ENCODE measurements around the gene SMARCD3. TPM values are rescaled to one million over a fixed set of nuclear protein-coding genes. Genes with fewer than 3 reads are reported as not detected.

The SMARCD3 gene
- total RNA-seq, 1 donor from 2014 or later = 59.0 TPM

GRCh38 chr7:151210087-151210854, 38.2 kb downstream of the SMARCD3 start, which contains the start of gene H2BK1:
Gene H2BK1 (minus strand): TSS chr7:151210488. CDS start chr7:151210318, 170 bp downstream.
- DNase-seq (ENCODE audit: low spot score) = no peak

- DNase-seq (ENCODE audit: low spot score) = no peak
Measured at GRCh38 chr7:151209588-151209987, 38.9 kb downstream of the SMARCD3 start.

- DNase-seq (ENCODE audit: low spot score) = no peak
Measured at GRCh38 chr7:151208253-151208862, 40.1 kb downstream of the SMARCD3 start.

- DNase-seq (ENCODE audit: low spot score) = no peak
Measured at GRCh38 chr7:151207804-151208203, 40.7 kb downstream of the SMARCD3 start.

GRCh38 chr7:151207315-151207714, 41.2 kb downstream of the SMARCD3 start:
- no peak for DNase-seq (ENCODE audit: low spot score)

GRCh38 chr7:151206914-151207313, 41.6 kb downstream of the SMARCD3 start:
- peak; percentile 14 for DNase-seq (ENCODE audit: low spot score)

- no peak for DNase-seq (ENCODE audit: low spot score)
Measured at GRCh38 chr7:151205730-151206129, 42.8 kb downstream of the SMARCD3 start.

- DNase-seq (ENCODE audit: low spot score) = no peak
Measured at GRCh38 chr7:151204383-151205032, 44.0 kb downstream of the SMARCD3 start.

- no peak for DNase-seq (ENCODE audit: low spot score)
Measured at GRCh38 chr7:151202836-151203235, 45.7 kb downstream of the SMARCD3 start.

GRCh38 chr7:151201751-151202150, 46.7 kb downstream of the SMARCD3 start:
- no peak for DNase-seq (ENCODE audit: low spot score)

GRCh38 chr7:151201344-151201743, 47.1 kb downstream of the SMARCD3 start:
- no peak for DNase-seq (ENCODE audit: low spot score)

GRCh38 chr7:151198945-151199848, 49.3 kb downstream of the SMARCD3 start:
- DNase-seq (ENCODE audit: low spot score) = peak; percentile 11

- DNase-seq (ENCODE audit: low spot score) = no peak
Measured at GRCh38 chr7:151197932-151198331, 50.6 kb downstream of the SMARCD3 start.

GRCh38 chr7:151195616-151196450, 52.7 kb downstream of the SMARCD3 start:
- no peak for DNase-seq (ENCODE audit: low spot score)

GRCh38 chr7:151194188-151194587, 54.3 kb downstream of the SMARCD3 start:
- no peak for DNase-seq (ENCODE audit: low spot score)

GRCh38 chr7:151193203-151193978, 55.1 kb downstream of the SMARCD3 start:
- DNase-seq (ENCODE audit: low spot score) = no peak

GRCh38 chr7:151192002-151192539, 56.4 kb downstream of the SMARCD3 start:
- no peak for DNase-seq (ENCODE audit: low spot score)

- DNase-seq (ENCODE audit: low spot score) = no peak
Measured at GRCh38 chr7:151191544-151191943, 57.0 kb downstream of the SMARCD3 start.

GRCh38 chr7:151189038-151189437, 59.5 kb downstream of the SMARCD3 start:
- DNase-seq (ENCODE audit: low spot score) = no peak
